HG02981 (cell line): Measurements from ENCODE around the gene LRRC39.
A peak's percentile ranks its signal among the peaks of the same experiment; 100 is the strongest.

Experiments used
- ATAC-seq: cut with Tn5 transposase; IDR thresholded peaks from one replicate; pipeline ENCODE4 v1.9.1; 2021; ENCODE audit warnings: mild to moderate bottlenecking, moderate library complexity; ENCODE audit not compliant: unreplicated experiment

The LRRC39 gene

GRCh38 chr1:100151679-100152078 lies 26.4 kb downstream of the LRRC39 start:
- ATAC-seq: no peak

GRCh38 chr1:100147875-100148274 lies 30.2 kb downstream of the LRRC39 start:
- ATAC-seq: no peak

GRCh38 chr1:100146958-100147357 lies 31.1 kb downstream of the LRRC39 start:
- ATAC-seq: no peak

- ATAC-seq: no peak
Observed at GRCh38 chr1:100145116-100145515, 32.9 kb downstream of the LRRC39 start.

- no peak for ATAC-seq
Observed at GRCh38 chr1:100142343-100142742, 35.7 kb downstream of the LRRC39 start.

- no peak for ATAC-seq
Observed at GRCh38 chr1:100141192-100141591, 36.9 kb downstream of the LRRC39 start.

GRCh38 chr1:100137602-100138001 lies 40.5 kb downstream of the LRRC39 start:
- ATAC-seq: no peak

- ATAC-seq: no peak
Observed at GRCh38 chr1:100134872-100135271, 43.2 kb downstream of the LRRC39 start.

- ATAC-seq: peak; percentile 92
Observed at GRCh38 chr1:100132566-100133477, 45.2 kb downstream of the LRRC39 start, which contains the start of the genes SASS6 and TRMT13. SASS6 (minus strand) TSS chr1:100132930; CDS start chr1:100132814, 116 bp downstream. TRMT13 (plus strand) TSS chr1:100133163; CDS start chr1:100133169, 6 bp downstream.

GRCh38 chr1:100131623-100132022 lies 46.4 kb downstream of the LRRC39 start:
- no peak for ATAC-seq

GRCh38 chr1:100130552-100131077 lies 47.4 kb downstream of the LRRC39 start:
- no peak for ATAC-seq

- ATAC-seq: no peak
Observed at GRCh38 chr1:100127226-100127625, 50.8 kb downstream of the LRRC39 start.

GRCh38 chr1:100122177-100122576 lies 55.9 kb downstream of the LRRC39 start:
- ATAC-seq: no peak

- ATAC-seq: no peak
Observed at GRCh38 chr1:100115524-100115923, 62.5 kb downstream of the LRRC39 start.

GRCh38 chr1:100109554-100110066 lies 68.4 kb downstream of the LRRC39 start:
- no peak for ATAC-seq

GRCh38 chr1:100107696-100108095 lies 70.4 kb downstream of the LRRC39 start:
- no peak for ATAC-seq

- no peak for ATAC-seq
Observed at GRCh38 chr1:100101564-100101963, 76.5 kb downstream of the LRRC39 start.

GRCh38 chr1:100100202-100100601 lies 77.9 kb downstream of the LRRC39 start:
- ATAC-seq: no peak
